OCI-LY1 (cell line): ENCODE measurements around the gene MS4A10.

Experiments used
- CTCF ChIP-seq: fragments of 200-600 bp; sonication (generic), shearing (Covaris generic); IDR thresholded peaks from 2 replicates; pipeline ENCODE4 v1.5.1; 2017; ENCODE audit warnings: mild to moderate bottlenecking, antibody characterized with exemption, low read length, moderate library complexity, mixed read lengths
- EZH2 ChIP-seq: fragments of 200-600 bp; sonication (generic), shearing (Covaris generic); IDR thresholded peaks from 2 replicates; pipeline ENCODE4 v1.8.0; 2017; ENCODE audit warnings: borderline replicate concordance, mixed run types, mild to moderate bottlenecking, antibody characterized with exemption, low read length, moderate library complexity, mixed read lengths

GRCh38 chr11:60771879-60772525 is 13.1 kb upstream of the MS4A10 start:
- TF ChIP-seq CTCF (no peak), EZH2 (no peak)
